Endothelial cell of umbilical vein (primary cell): ENCODE data around the gene PLEKHG4. TPM values are rescaled to one million over a fixed set of nuclear protein-coding genes. Genes with fewer than 3 reads are reported as not detected.

Experiments
- BruUV-seq: library from RNA; stranded (reverse); fragments of 400-500 nt; replicated peaks from 2 replicates; lab custom pipeline; 2021; lab: Mats Ljungman, UMichigan
- CTCF ChIA-PET: fragments of 300-600, 350-600 bp; sonication (Branson Sonifier 250); formaldehyde crosslinking; loops from one replicate; lab custom pipeline; 2021; ENCODE audit warnings: antibody characterized with exemption, inconsistent platforms; lab: Charles Lee
- POLR2A ChIA-PET: fragments of 300-600, 350-600 bp; sonication (Branson Sonifier 250); formaldehyde crosslinking; loops from one replicate; lab custom pipeline; 2021; ENCODE audit warnings: antibody characterized with exemption, inconsistent platforms; lab: Charles Lee
- DNase-seq: peaks from one replicate; pipeline ENCODE4 v3.0.0-alpha.2; 2011; ENCODE audit warnings: low read depth, low spot score
- FAIRE-seq: peaks from 2 replicates; lab custom pipeline; 2011; peaks lifted over from hg19 to GRCh38; lab: Jason Lieb, UNC
- H2AFZ ChIP-seq: 2 replicates; pipeline ENCODE4 v1.6.0; 2012; ENCODE audit warnings: low read depth, low read length, control low read depth, inconsistent platforms
- H3K27ac ChIP-seq: 2 replicates; pipeline ENCODE4 v1.5.1; 2011; ENCODE audit warnings: low read depth, mild to moderate bottlenecking, control low read depth, low read length, moderate library complexity; ENCODE audit not compliant: insufficient read depth
- H3K27me3 ChIP-seq, 2 experiments: 2 replicates each; pipeline versions ENCODE4 v1.6.0 to v1.6.1; 2011; ENCODE audit warnings: low read length in 2 of 2, mixed read lengths in 1 of 2; ENCODE audit not compliant: control insufficient read depth in 2 of 2, insufficient read depth in 2 of 2
- H3K36me3 ChIP-seq, 2 experiments: 2 replicates in 1 of 2; 3 replicates in 1 of 2; pipeline ENCODE4 v1.5.1; 2011; ENCODE audit warnings: low read length in 2 of 2, mild to moderate bottlenecking in 1 of 2, moderate library complexity in 1 of 2; ENCODE audit not compliant: control insufficient read depth in 2 of 2, insufficient read depth in 2 of 2; ENCODE audit errors: extremely low read depth in 1 of 2
- H3K4me1 ChIP-seq: 3 replicates; pipeline ENCODE4 v1.5.1; 2011; ENCODE audit warnings: mild to moderate bottlenecking, low read length; ENCODE audit not compliant: control insufficient read depth, insufficient read depth; ENCODE audit errors: extremely low read depth
- H3K4me2 ChIP-seq: 2 replicates; pipeline ENCODE4 v1.6.1; 2011; ENCODE audit warnings: low read length, control low read depth, mixed read lengths; ENCODE audit not compliant: insufficient read depth
- H3K4me3 ChIP-seq, 3 experiments: fragments of 200-600 bp in 1 of 3; sonication (generic), shearing (Covaris generic) in 1 of 3; replicated peaks in 1 of 3; 2 replicates each; pipeline ENCODE4 v1.5.1; 2011 to 2016; ENCODE audit warnings: control low read depth in 3 of 3, low read length in 3 of 3, mild to moderate bottlenecking in 2 of 3, inconsistent platforms in 1 of 3, low read depth in 1 of 3, moderate library complexity in 1 of 3; ENCODE audit not compliant: insufficient read depth in 1 of 3
- H3K79me2 ChIP-seq: 2 replicates; pipeline ENCODE4 v1.6.0; 2012; ENCODE audit warnings: low read length, inconsistent platforms; ENCODE audit not compliant: control insufficient read depth, insufficient read depth
- H3K9ac ChIP-seq: replicated peaks from 2 replicates; pipeline ENCODE3; 2011; ENCODE audit warnings: low read length, control low read depth; ENCODE audit not compliant: insufficient read depth; ENCODE audit errors: extremely low read depth
- H3K9me1 ChIP-seq: replicated peaks from 3 replicates; pipeline ENCODE4 v1.6.0; 2011; ENCODE audit warnings: mild to moderate bottlenecking, low read length; ENCODE audit not compliant: control insufficient read depth, insufficient read depth; ENCODE audit errors: extremely low read depth
- H3K9me3 ChIP-seq: replicated peaks from 2 replicates; pipeline ENCODE4 v1.5.1; 2012; ENCODE audit warnings: low read length, inconsistent platforms; ENCODE audit not compliant: control insufficient read depth, insufficient read depth
- H4K20me1 ChIP-seq: replicated peaks from 2 replicates; pipeline ENCODE3; 2011; ENCODE audit warnings: mild to moderate bottlenecking, low read length; ENCODE audit not compliant: control insufficient read depth, insufficient read depth; ENCODE audit errors: extremely low read depth
- CTCF ChIP-seq, 2 donors: IDR thresholded peaks; 1 replicate in 1 of 2; 2 replicates in 1 of 2; pipeline ENCODE4 v1.5.1; 2011; ENCODE audit warnings: low read length in 2 of 2, mild to moderate bottlenecking in 2 of 2, moderate library complexity in 2 of 2, control low read depth in 1 of 2, inconsistent platforms in 1 of 2, low read depth in 1 of 2; ENCODE audit not compliant: insufficient read depth in 1 of 2; ENCODE audit errors: extremely low read depth in 1 of 2
- EZH2 ChIP-seq: IDR thresholded peaks from 2 replicates; pipeline ENCODE4 v1.6.1; 2012; ENCODE audit warnings: borderline replicate concordance, low read depth, mild to moderate bottlenecking, moderate library complexity, low read length, inconsistent platforms; ENCODE audit not compliant: severe bottlenecking
- FOS ChIP-seq: IDR thresholded peaks from 2 replicates; pipeline ENCODE4 v1.6.1; 2011; ENCODE audit warnings: mild to moderate bottlenecking, low read length, moderate library complexity, borderline replicate concordance; ENCODE audit not compliant: insufficient read depth
- GATA2 ChIP-seq: IDR thresholded peaks from 2 replicates; pipeline ENCODE4 v1.7.0; 2011; ENCODE audit warnings: low read depth, mild to moderate bottlenecking, moderate library complexity, mixed read lengths, low read length; ENCODE audit not compliant: insufficient read length, insufficient read depth
- JUN ChIP-seq: IDR thresholded peaks from 2 replicates; pipeline ENCODE4 v1.6.1; 2011; ENCODE audit warnings: borderline replicate concordance, low read depth; ENCODE audit not compliant: insufficient read length, insufficient read depth
- MAX ChIP-seq: IDR thresholded peaks from 2 replicates; pipeline ENCODE4 v1.6.1; 2011; ENCODE audit not compliant: insufficient read depth, insufficient read length
- MYC ChIP-seq: IDR thresholded peaks from one replicate; pipeline ENCODE4 v1.6.1; 2011; ENCODE audit warnings: mild to moderate bottlenecking, low read depth, low read length
- POLR2A ChIP-seq: IDR thresholded peaks from 2 replicates; pipeline ENCODE4 v1.6.1; 2012; ENCODE audit warnings: low read depth, mild to moderate bottlenecking, control low read depth, low read length
- POLR2AphosphoS5 ChIP-seq: IDR thresholded peaks from 2 replicates; pipeline ENCODE4 v1.6.1; 2012; ENCODE audit warnings: low read depth, mild to moderate bottlenecking, control low read depth, low read length, moderate library complexity; ENCODE audit not compliant: insufficient read depth
- dilution Hi-C: fragments of 300-500 bp; cut with MboI; formaldehyde crosslinking; loops from one replicate; pipeline ENCODE4 v1.15.0; 2019; ENCODE audit warnings: low sequenced_read_pairs; ENCODE audit not compliant: extremely low pct_ligation_motif_present
- intact Hi-C: fragments of 100-400 bp; cut with micrococcal nuclease; formaldehyde crosslinking; loops from one replicate; pipeline ENCODE4 v1.10.0; 2022
- polyA plus RNA-seq, 4 experiments: library from polyadenylated mRNA; depleted of rRNA in 3 of 4; stranded (reverse) in 3 of 4; unstranded in 1 of 4; fragments of >200 nt; gene quantifications; 2 replicates each; pipeline versions ENCODE4 v1.2.1 to v1.2.3, GENCODE V29; 2011 to 2012; ENCODE audit warnings: missing spikeins in 1 of 4
- total RNA-seq: library from RNA; stranded (reverse); gene quantifications from 2 replicates; pipeline ENCODE4 v1.2.3, GENCODE V29; 2021

PLEKHG4 gene
- total and polyA plus RNA-seq, 2 donors (not counting 3 experiments of a cell fraction or from before 2014, with no cell fraction given): 26.6 to 34.8 TPM

GRCh38 chr16:67298277-67298676, 18.9 kb downstream of the PLEKHG4 start:
- H3K9ac ChIP-seq: no peak overlapping the region
- H3K27me3 ChIP-seq: no peaks in the 10 kb centered on the region
- no peak overlapping the region for H3K27ac ChIP-seq
- intact Hi-C loops: no loop called here
- H3K4me3 ChIP-seq: no peak overlapping the region
- TF ChIP-seq MAX (no peak), GATA2 (no peak), MYC (no peak), POLR2A (no peak), EZH2 (no peak), CTCF (IDR thresholded peaks at IDR 0.05; ENCODE audit: extremely low read depth in 1 of 2, insufficient read depth in 1 of 2, low read depth in 1 of 2, low read length in 2 of 2) (no peak), JUN (no peak), FOS (no peak), POLR2AphosphoS5 (no peak)
- H3K4me1 ChIP-seq: no peaks in the 10 kb centered on the region
- DNase-seq (no peak), FAIRE-seq (no peak)
- H3K79me2 ChIP-seq: no peaks in the 10 kb centered on the region
- H3K36me3 ChIP-seq: no peaks in the 10 kb centered on the region
- dilution Hi-C loops: no loop called here
- H3K9me3 ChIP-seq: no peaks in the 10 kb centered on the region
- H3K9me1 ChIP-seq: no peaks in the 10 kb centered on the region
- no TSS peak for BruUV-seq
- CTCF ChIA-PET: interaction anchor here (0.6 to 2.2 kb wide), 3 partner anchors 28 to 322 kb away, joined by 3 to 9 read pairs (median 3); no protein-coding TSS in a partner anchor
- no peaks in the 10 kb centered on the region for H4K20me1 ChIP-seq
- POLR2A ChIA-PET: no interaction called here
- H3K4me2 ChIP-seq: no peak overlapping the region
- H2AFZ ChIP-seq: no peak overlapping the region
